Mammary epithelial cell (primary cell): ENCODE measurements around the gene LRRC63.

ENCODE experiments used
- EZH2 ChIP-seq: IDR thresholded peaks from 2 replicates; pipeline ENCODE4 v1.6.1; 2012; ENCODE audit warnings: low read length, inconsistent platforms, borderline replicate concordance
- TF ChIP-seq, protein P1 (sequence below), 2 donors: IDR thresholded peaks in 1 of 2; conservative IDR thresholded peaks in 1 of 2; 2 replicates each; pipeline ENCODE4 v1.5.1; 2011 to 2012; ENCODE audit warnings: inconsistent platforms in 2 of 2, low read length in 2 of 2, mild to moderate bottlenecking in 2 of 2, control low read depth in 1 of 2, low read depth in 1 of 2; ENCODE audit not compliant: insufficient read depth in 1 of 2; ENCODE audit errors: extremely low read depth in 1 of 2

DNA sequence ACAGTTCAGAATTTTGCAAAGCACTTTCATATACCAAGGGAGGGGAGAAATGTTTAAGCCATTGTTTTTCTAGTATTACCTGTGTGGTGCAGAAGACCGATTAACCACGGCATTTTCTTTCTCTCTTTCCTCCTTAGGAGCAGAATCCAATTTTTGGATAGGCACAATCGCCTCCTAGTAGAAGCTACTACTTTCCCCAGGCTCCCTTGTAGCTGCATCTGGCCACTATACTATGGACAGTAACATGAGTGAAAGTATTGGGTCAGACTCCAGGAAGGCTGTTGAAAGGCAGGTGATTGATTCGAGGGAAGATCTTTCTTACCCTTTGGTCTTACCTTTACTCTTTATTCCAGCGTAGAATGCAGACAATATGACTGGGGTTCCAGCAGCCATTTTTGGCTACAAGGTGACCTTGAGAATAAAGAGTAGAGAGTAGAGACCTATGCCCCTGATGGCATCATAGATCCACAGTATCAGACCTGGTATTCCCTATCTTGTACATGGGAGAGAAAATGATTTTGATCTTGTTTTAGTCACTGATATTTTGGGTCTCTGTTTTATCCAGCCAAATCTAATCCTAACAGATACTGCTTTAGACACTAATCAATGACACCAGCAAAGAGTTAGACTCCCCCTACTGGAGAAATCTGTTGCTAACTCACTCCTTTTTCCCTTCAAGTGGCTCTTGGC, 77.0 kb downstream of the LRRC63 start:
- TF ChIP-seq, protein P1, sequence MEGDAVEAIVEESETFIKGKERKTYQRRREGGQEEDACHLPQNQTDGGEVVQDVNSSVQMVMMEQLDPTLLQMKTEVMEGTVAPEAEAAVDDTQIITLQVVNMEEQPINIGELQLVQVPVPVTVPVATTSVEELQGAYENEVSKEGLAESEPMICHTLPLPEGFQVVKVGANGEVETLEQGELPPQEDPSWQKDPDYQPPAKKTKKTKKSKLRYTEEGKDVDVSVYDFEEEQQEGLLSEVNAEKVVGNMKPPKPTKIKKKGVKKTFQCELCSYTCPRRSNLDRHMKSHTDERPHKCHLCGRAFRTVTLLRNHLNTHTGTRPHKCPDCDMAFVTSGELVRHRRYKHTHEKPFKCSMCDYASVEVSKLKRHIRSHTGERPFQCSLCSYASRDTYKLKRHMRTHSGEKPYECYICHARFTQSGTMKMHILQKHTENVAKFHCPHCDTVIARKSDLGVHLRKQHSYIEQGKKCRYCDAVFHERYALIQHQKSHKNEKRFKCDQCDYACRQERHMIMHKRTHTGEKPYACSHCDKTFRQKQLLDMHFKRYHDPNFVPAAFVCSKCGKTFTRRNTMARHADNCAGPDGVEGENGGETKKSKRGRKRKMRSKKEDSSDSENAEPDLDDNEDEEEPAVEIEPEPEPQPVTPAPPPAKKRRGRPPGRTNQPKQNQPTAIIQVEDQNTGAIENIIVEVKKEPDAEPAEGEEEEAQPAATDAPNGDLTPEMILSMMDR (conservative IDR thresholded peaks at IDR 0.05 in 1 of 2, IDR thresholded peaks at IDR 0.05 in 1 of 2; ENCODE audit: extremely low read depth in 1 of 2, insufficient read depth in 1 of 2, low read depth in 1 of 2, low read length in 2 of 2) = peak; percentile 74 to 84
- no peak for TF ChIP-seq EZH2
